ENCODE data around the gene ACP3. TPM values are rescaled to one million over a fixed set of nuclear protein-coding genes. Genes with fewer than 3 reads are reported as not detected.

ACP3 gene
- total RNA-seq, 1 donor from 2014 or later = not detected

- H3K27me3 Mint-ChIP-seq (ENCODE audit: unreplicated experiment) = no peaks in the 10 kb centered on the region
- H3K36me3 Mint-ChIP-seq (ENCODE audit: unreplicated experiment) = no peaks in the 10 kb centered on the region
- no peaks in the 10 kb centered on the region for H3K9me3 Mint-ChIP-seq (ENCODE audit: unreplicated experiment)
- H3K4me3 Mint-ChIP-seq (ENCODE audit: unreplicated experiment) = no peak overlapping the region
- H3K4me1 Mint-ChIP-seq (ENCODE audit: low read depth, unreplicated experiment) = no peaks in the 10 kb centered on the region
- no peak for DNase-seq
- no peak for TF ChIP-seq CTCF (IDR thresholded peaks at IDR 0.05; ENCODE audit: partially characterized antibody, unreplicated experiment)
- H3K27ac Mint-ChIP-seq (ENCODE audit: unreplicated experiment) = no peak overlapping the region
These were observed 29.9 kb downstream of the ACP3 start for GRCh38 chr3:132346841-132347736.

- TF ChIP-seq CTCF (IDR thresholded peaks at IDR 0.05; ENCODE audit: partially characterized antibody, unreplicated experiment) = no peak
- H3K4me1 Mint-ChIP-seq (ENCODE audit: low read depth, unreplicated experiment) = peaks cover 2% of the 10 kb centered on the region
- no peaks in the 10 kb centered on the region for H3K27me3 Mint-ChIP-seq (ENCODE audit: unreplicated experiment)
- DNase-seq = no peak
- H3K27ac Mint-ChIP-seq (ENCODE audit: unreplicated experiment) = no peak overlapping the region
- H3K9me3 Mint-ChIP-seq (ENCODE audit: unreplicated experiment) = no peaks in the 10 kb centered on the region
- H3K4me3 Mint-ChIP-seq (ENCODE audit: unreplicated experiment) = no peak overlapping the region
- no peaks in the 10 kb centered on the region for H3K36me3 Mint-ChIP-seq (ENCODE audit: unreplicated experiment)
These were observed 30.6 kb downstream of the ACP3 start for GRCh38 chr3:132347811-132348210.

- H3K27ac Mint-ChIP-seq (ENCODE audit: unreplicated experiment) = no peak overlapping the region
- TF ChIP-seq CTCF (IDR thresholded peaks at IDR 0.05; ENCODE audit: partially characterized antibody, unreplicated experiment) = no peak
- H3K4me1 Mint-ChIP-seq (ENCODE audit: low read depth, unreplicated experiment) = peaks cover 2% of the 10 kb centered on the region
- H3K9me3 Mint-ChIP-seq (ENCODE audit: unreplicated experiment) = no peaks in the 10 kb centered on the region
- DNase-seq = no peak
- H3K27me3 Mint-ChIP-seq (ENCODE audit: unreplicated experiment) = no peaks in the 10 kb centered on the region
- no peak overlapping the region for H3K4me3 Mint-ChIP-seq (ENCODE audit: unreplicated experiment)
- no peaks in the 10 kb centered on the region for H3K36me3 Mint-ChIP-seq (ENCODE audit: unreplicated experiment)
These were observed 31.3 kb downstream of the ACP3 start for GRCh38 chr3:132348531-132348930.

GRCh38 chr3:132350814-132351213 lies 33.6 kb downstream of the ACP3 start:
- Mint-ChIP-seq H3K27me3 (ENCODE audit: unreplicated experiment) (no peaks in the 10 kb centered on the region), H3K4me1 (ENCODE audit: low read depth, unreplicated experiment) (peaks cover 2% of the 10 kb centered on the region), H3K27ac (ENCODE audit: unreplicated experiment) (no peak overlapping the region), H3K36me3 (ENCODE audit: unreplicated experiment) (no peaks in the 10 kb centered on the region), H3K4me3 (ENCODE audit: unreplicated experiment) (no peak overlapping the region), H3K9me3 (ENCODE audit: unreplicated experiment) (no peaks in the 10 kb centered on the region)
- DNase-seq = no peak
- no peak for TF ChIP-seq CTCF (IDR thresholded peaks at IDR 0.05; ENCODE audit: partially characterized antibody, unreplicated experiment)

GRCh38 chr3:132351222-132351806 lies 34.1 kb downstream of the ACP3 start:
- Mint-ChIP-seq H3K27me3 (ENCODE audit: unreplicated experiment) (no peaks in the 10 kb centered on the region), H3K36me3 (ENCODE audit: unreplicated experiment) (no peaks in the 10 kb centered on the region), H3K4me1 (ENCODE audit: low read depth, unreplicated experiment) (peaks cover 2% of the 10 kb centered on the region), H3K9me3 (ENCODE audit: unreplicated experiment) (no peaks in the 10 kb centered on the region), H3K4me3 (ENCODE audit: unreplicated experiment) (no peak overlapping the region), H3K27ac (ENCODE audit: unreplicated experiment) (no peak overlapping the region)
- no peak for TF ChIP-seq CTCF (IDR thresholded peaks at IDR 0.05; ENCODE audit: partially characterized antibody, unreplicated experiment)
- no peak for DNase-seq
